T-helper 17 cell (primary cell): Measurements from ENCODE around the gene DNER. TPM values are rescaled to one million over a fixed set of nuclear protein-coding genes. Genes with fewer than 3 reads are reported as not detected.

Experiments
- ATAC-seq: fragments of 150-1000 bp; cut with Tn5 transposase; 2 replicates; pipeline ENCODE4 v1.10.0; 2021; ENCODE audit warnings: mild to moderate bottlenecking, moderate library complexity
- DNase-seq, 3 donors: peaks; one replicate each; pipeline versions ENCODE4 v3.0.0 to v3.0.0-alpha.2; 2020 to 2021
- H3K9me3 ChIP-seq: one replicate; pipeline ENCODE4 v1.7.0; 2013; ENCODE audit warnings: low read length, mild to moderate bottlenecking; ENCODE audit not compliant: control insufficient read depth, poor library complexity, severe bottlenecking
- H3K27ac Mint-ChIP-seq: one replicate; pipeline ENCODE4 v1.8.0; 2022; ENCODE audit warnings: mild to moderate bottlenecking, moderate library complexity, mixed read lengths
- H3K27me3 Mint-ChIP-seq: one replicate; pipeline ENCODE4 v1.8.0; 2022; ENCODE audit warnings: mixed read lengths
- H3K36me3 Mint-ChIP-seq: one replicate; pipeline ENCODE4 v1.8.0; 2022; ENCODE audit warnings: low read depth, mixed read lengths
- H3K4me1 Mint-ChIP-seq: one replicate; pipeline ENCODE4 v1.8.0; 2022; ENCODE audit warnings: mild to moderate bottlenecking, mixed read lengths
- H3K4me3 Mint-ChIP-seq: one replicate; pipeline ENCODE4 v1.8.0; 2022; ENCODE audit warnings: mild to moderate bottlenecking, moderate library complexity, mixed read lengths
- total RNA-seq, 4 donors: library from RNA in 2 of 4; stranded (reverse) in 2 of 4; gene quantifications; one replicate each; pipeline ENCODE4 v1.2.3 and lab custom pipeline; 2022 to 2026

The DNER gene
- total RNA-seq, 2 donors from 2014 or later, result 0.22 TPM; not detected in 1

- ATAC-seq (no peak), DNase-seq (no peak)
- no peak overlapping the region for H3K4me3 Mint-ChIP-seq
- H3K36me3 Mint-ChIP-seq, result no peaks in the 10 kb centered on the region
- H3K9me3 ChIP-seq, result no peaks in the 10 kb centered on the region
- H3K27me3 Mint-ChIP-seq, result peaks cover 6% of the 10 kb centered on the region
- H3K4me1 Mint-ChIP-seq, result no peaks in the 10 kb centered on the region
- no peak overlapping the region for H3K27ac Mint-ChIP-seq
Observed at GRCh38 chr2:229501051-229501794, 213.1 kb downstream of the DNER start.

- no peaks in the 10 kb centered on the region for H3K4me1 Mint-ChIP-seq
- ATAC-seq (no peak), DNase-seq (no peak)
- H3K27ac Mint-ChIP-seq, result no peak overlapping the region
- no peaks in the 10 kb centered on the region for H3K9me3 ChIP-seq
- no peaks in the 10 kb centered on the region for H3K36me3 Mint-ChIP-seq
- H3K4me3 Mint-ChIP-seq, result no peak overlapping the region
- H3K27me3 Mint-ChIP-seq, result peaks cover 4% of the 10 kb centered on the region
Observed at GRCh38 chr2:229492034-229492433, 222.3 kb downstream of the DNER start.

- DNase-seq (no peak), ATAC-seq (no peak)
- Mint-ChIP-seq H3K36me3 (no peaks in the 10 kb centered on the region), H3K27me3 (peaks cover 9% of the 10 kb centered on the region), H3K4me3 (no peak overlapping the region), H3K27ac (no peak overlapping the region), H3K4me1 (no peaks in the 10 kb centered on the region)
- H3K9me3 ChIP-seq, result no peaks in the 10 kb centered on the region
Observed at GRCh38 chr2:229490167-229490566, 224.2 kb downstream of the DNER start.

- H3K27ac Mint-ChIP-seq, result no peak overlapping the region
- H3K36me3 Mint-ChIP-seq, result no peaks in the 10 kb centered on the region
Observed at GRCh38 chr2:229489016-229489415, 225.3 kb downstream of the DNER start.

DNA sequence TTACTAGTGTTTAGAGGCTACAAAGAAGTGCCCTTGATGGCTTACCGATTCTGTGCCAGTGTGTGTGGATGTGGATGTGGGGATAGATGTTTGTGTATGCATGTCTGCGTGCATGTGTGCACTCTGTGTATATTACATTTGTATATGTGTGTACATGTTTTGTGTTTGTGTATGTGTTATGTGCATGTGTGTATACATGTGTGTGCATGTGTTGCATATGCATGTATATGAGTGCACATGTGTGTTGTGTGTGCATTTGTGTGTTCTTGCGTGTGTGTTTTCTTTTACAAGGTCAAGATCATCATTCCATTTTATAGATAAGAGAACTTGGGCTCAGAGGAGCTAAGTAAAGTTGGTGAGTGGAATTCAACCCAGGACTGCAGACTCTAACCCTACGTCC lies 226.1 kb downstream of the DNER start:
- ATAC-seq (no peak), DNase-seq (no peak)
- peaks cover 9% of the 10 kb centered on the region for H3K27me3 Mint-ChIP-seq
- H3K4me3 Mint-ChIP-seq, result no peak overlapping the region
- no peaks in the 10 kb centered on the region for H3K36me3 Mint-ChIP-seq
- H3K4me1 Mint-ChIP-seq, result no peaks in the 10 kb centered on the region
- H3K27ac Mint-ChIP-seq, result no peak overlapping the region
- no peaks in the 10 kb centered on the region for H3K9me3 ChIP-seq

More at GRCh38 chr2:229489016-229489415, 225.3 kb downstream of the DNER start:
- no peaks in the 10 kb centered on the region for H3K9me3 ChIP-seq
- Mint-ChIP-seq H3K4me3 (no peak overlapping the region), H3K27me3 (peaks cover 9% of the 10 kb centered on the region), H3K4me1 (no peaks in the 10 kb centered on the region)
- no peak for DNase-seq
- no peak for ATAC-seq

DNA sequence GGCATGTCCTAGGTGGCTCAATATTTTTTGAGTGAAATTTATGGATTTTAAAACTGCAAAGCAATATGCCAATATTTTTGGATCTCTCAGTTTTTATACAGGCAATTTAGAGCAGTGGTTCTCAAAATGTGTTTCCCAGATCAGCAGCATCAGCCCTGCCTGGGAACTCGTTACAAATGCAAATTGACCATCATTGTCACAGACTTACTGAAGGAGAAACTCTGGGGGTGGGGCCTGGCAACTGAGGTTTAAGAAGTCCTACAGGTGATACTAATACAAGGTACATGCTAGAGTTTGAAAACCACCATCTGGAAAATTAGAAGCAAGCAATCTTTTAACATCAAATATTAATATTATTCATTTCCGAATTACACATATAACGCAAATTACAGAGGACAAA lies 227.7 kb downstream of the DNER start:
- Mint-ChIP-seq H3K4me3 (no peak overlapping the region), H3K27ac (no peak overlapping the region)

GRCh38 chr2:229485857-229486256 lies 228.5 kb downstream of the DNER start:
- Mint-ChIP-seq H3K36me3 (no peaks in the 10 kb centered on the region), H3K4me3 (no peak overlapping the region), H3K27ac (no peak overlapping the region), H3K4me1 (no peaks in the 10 kb centered on the region), H3K27me3 (peaks cover 9% of the 10 kb centered on the region)
- no peaks in the 10 kb centered on the region for H3K9me3 ChIP-seq
- DNase-seq (no peak), ATAC-seq (no peak)

More for the DNA sequence above, 227.7 kb downstream of the DNER start:
- Mint-ChIP-seq H3K36me3 (no peaks in the 10 kb centered on the region), H3K4me1 (no peaks in the 10 kb centered on the region), H3K27me3 (peaks cover 9% of the 10 kb centered on the region)
- H3K9me3 ChIP-seq, result no peaks in the 10 kb centered on the region
- ATAC-seq (no peak), DNase-seq (no peak)

GRCh38 chr2:229477269-229477755 lies 237.0 kb downstream of the DNER start:
- no peaks in the 10 kb centered on the region for H3K9me3 ChIP-seq
- H3K27me3 Mint-ChIP-seq, result peaks cover 18% of the 10 kb centered on the region
- H3K27ac Mint-ChIP-seq, result no peak overlapping the region
- DNase-seq (no peak), ATAC-seq (no peak)
- H3K4me3 Mint-ChIP-seq, result no peak overlapping the region
- no peaks in the 10 kb centered on the region for H3K36me3 Mint-ChIP-seq
- no peaks in the 10 kb centered on the region for H3K4me1 Mint-ChIP-seq

DNA sequence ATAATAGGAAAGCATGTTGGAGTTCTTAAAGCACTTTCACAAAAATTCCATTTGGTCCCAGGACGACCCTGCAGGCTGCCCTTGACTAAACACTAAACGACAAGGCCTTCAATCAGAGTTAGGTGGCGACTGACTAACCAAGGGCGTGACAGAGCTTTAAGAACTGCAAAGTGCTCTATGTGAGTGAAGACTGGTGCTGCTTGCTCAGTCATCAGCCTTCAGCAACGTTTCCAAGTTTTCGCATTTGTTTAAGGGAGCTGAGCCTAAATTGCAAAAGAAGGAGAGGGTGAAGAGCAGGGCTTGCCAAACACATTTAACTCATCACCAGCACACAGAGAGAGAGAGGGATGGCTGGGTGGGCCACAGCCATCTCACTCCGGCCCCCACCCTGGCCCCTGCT lies 238.6 kb downstream of the DNER start:
- peaks cover 18% of the 10 kb centered on the region for H3K27me3 Mint-ChIP-seq
- no peaks in the 10 kb centered on the region for H3K36me3 Mint-ChIP-seq
- ATAC-seq (no peak), DNase-seq (no peak)
- H3K4me1 Mint-ChIP-seq, result no peaks in the 10 kb centered on the region
- H3K4me3 Mint-ChIP-seq, result no peak overlapping the region
- H3K9me3 ChIP-seq, result no peaks in the 10 kb centered on the region
- no peak overlapping the region for H3K27ac Mint-ChIP-seq

DNA sequence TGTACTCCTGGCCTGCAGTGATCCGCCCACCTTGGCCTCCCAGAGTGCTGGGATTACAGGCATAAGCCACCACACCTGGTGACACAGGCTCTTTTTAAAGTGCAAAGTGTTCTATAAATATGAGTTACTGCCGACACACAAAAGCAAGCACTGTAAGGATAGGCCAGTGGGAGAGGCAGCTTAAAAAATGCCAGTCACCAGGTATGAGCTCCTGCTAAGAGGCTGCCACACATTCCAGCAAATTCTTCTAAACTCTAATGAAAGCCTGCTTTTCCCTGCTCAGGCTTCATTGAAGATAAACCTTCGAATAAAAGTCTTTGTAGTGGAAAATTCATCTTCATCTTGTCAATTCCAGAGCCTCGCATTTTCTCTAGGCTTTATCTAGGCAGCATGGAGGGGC lies 240.2 kb downstream of the DNER start:
- no peak for ATAC-seq
- Mint-ChIP-seq H3K27ac (no peak overlapping the region), H3K27me3 (peaks cover 18% of the 10 kb centered on the region), H3K36me3 (no peaks in the 10 kb centered on the region), H3K4me3 (no peak overlapping the region), H3K4me1 (no peaks in the 10 kb centered on the region)
- H3K9me3 ChIP-seq, result no peaks in the 10 kb centered on the region
- no peak for DNase-seq

- H3K9me3 ChIP-seq, result no peaks in the 10 kb centered on the region
- ATAC-seq (no peak), DNase-seq (no peak)
- no peak overlapping the region for H3K4me3 Mint-ChIP-seq
- H3K36me3 Mint-ChIP-seq, result no peaks in the 10 kb centered on the region
- no peak overlapping the region for H3K27ac Mint-ChIP-seq
- H3K4me1 Mint-ChIP-seq, result no peaks in the 10 kb centered on the region
- peaks cover 18% of the 10 kb centered on the region for H3K27me3 Mint-ChIP-seq
Observed at GRCh38 chr2:229470781-229471180, 243.6 kb downstream of the DNER start.

DNA sequence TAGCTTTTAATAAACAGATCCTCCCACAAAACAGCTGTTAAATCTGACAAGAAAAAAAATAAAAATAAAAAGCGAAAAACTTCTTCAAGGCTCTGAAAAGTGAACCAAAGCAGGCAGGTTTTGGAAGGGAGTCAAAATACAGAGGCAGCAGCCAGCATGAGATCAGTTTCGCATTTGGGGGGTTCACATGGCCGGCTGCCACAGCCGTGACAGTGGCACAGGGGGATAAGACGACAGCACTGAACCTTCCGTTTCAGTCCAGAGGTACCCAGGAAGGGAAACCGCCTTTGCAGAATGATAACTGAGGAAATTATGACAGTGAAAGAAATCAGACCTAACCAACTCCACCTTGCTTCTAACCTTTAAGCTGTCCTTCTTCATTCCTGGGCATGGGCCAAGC lies 246.6 kb downstream of the DNER start:
- Mint-ChIP-seq H3K27ac (no peak overlapping the region), H3K27me3 (peaks cover 3% of the 10 kb centered on the region), H3K36me3 (no peaks in the 10 kb centered on the region), H3K4me1 (no peaks in the 10 kb centered on the region), H3K4me3 (no peak overlapping the region)
- H3K9me3 ChIP-seq, result no peaks in the 10 kb centered on the region
- DNase-seq (no peak), ATAC-seq (no peak)

DNA sequence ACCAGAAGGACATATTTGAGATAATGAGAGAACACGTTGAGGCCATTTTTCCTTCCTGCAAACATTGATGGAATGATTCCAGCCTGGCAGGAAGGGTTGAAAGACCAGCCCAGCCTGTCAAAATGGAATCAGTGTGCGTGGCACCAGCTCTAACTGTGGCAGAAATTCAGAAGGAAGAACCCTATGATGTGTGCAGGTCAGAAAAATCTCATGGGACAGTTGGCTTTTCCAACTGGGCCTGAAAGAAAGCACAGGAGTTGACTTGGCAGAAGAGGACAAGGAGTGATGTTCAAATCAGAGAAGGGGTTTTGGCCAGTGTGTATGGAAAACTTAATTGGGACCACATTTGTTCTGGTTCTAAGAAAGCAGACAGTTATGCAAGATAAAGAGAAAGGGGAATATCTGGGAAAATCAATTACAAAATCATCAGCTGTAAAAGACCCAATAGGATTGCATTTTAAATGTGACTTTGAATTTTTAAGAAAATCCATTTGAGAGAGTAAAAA lies 250.5 kb downstream of the DNER start:
- H3K9me3 ChIP-seq, result no peaks in the 10 kb centered on the region
- no peak for ATAC-seq
- no peaks in the 10 kb centered on the region for H3K27me3 Mint-ChIP-seq
- H3K4me3 Mint-ChIP-seq, result no peak overlapping the region
- no peak overlapping the region for H3K27ac Mint-ChIP-seq
- no peak for DNase-seq
- no peaks in the 10 kb centered on the region for H3K36me3 Mint-ChIP-seq
- no peaks in the 10 kb centered on the region for H3K4me1 Mint-ChIP-seq

DNA sequence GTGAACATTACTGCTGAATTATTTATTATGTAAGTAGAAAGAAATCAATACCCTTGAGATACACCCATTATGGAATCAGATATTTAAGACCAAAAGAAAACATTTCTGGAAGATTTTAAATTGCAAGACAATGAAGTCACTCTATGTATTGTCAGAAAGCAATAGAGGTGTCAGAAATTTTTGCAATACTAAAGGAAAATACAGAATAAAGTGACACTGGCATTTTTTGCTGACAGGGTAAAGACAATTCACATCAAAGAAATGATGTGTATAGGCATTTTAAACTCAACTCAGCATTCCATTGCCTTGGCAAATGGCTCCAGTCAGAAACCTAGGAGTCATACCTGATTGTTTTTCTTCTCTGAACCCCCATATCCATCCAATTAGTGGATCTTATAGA lies 252.2 kb downstream of the DNER start:
- no peaks in the 10 kb centered on the region for H3K4me1 Mint-ChIP-seq
- no peaks in the 10 kb centered on the region for H3K36me3 Mint-ChIP-seq
- no peaks in the 10 kb centered on the region for H3K27me3 Mint-ChIP-seq
- no peak overlapping the region for H3K4me3 Mint-ChIP-seq
- ATAC-seq (no peak), DNase-seq (no peak)
- H3K27ac Mint-ChIP-seq, result no peak overlapping the region
- no peaks in the 10 kb centered on the region for H3K9me3 ChIP-seq
